Glutamatergic neuron (in vitro differentiated cells): Measurements from ENCODE around the gene IL1RAPL2. TPM values are rescaled to one million over a fixed set of nuclear protein-coding genes. Genes with fewer than 3 reads are reported as not detected.

Experiments
- DNase-seq: peaks from one replicate; pipeline ENCODE4 v3.0.0; 2022
- H3K27ac Mint-ChIP-seq: one replicate; pipeline ENCODE4 v1.8.0; 2020; ENCODE audit warnings: mild to moderate bottlenecking, mixed read lengths, inconsistent platforms; ENCODE audit not compliant: unreplicated experiment
- H3K27me3 Mint-ChIP-seq: one replicate; pipeline ENCODE4 v1.8.0; 2020; ENCODE audit warnings: mild to moderate bottlenecking, moderate library complexity, mixed read lengths, inconsistent platforms; ENCODE audit not compliant: unreplicated experiment
- H3K36me3 Mint-ChIP-seq: one replicate; pipeline ENCODE4 v1.8.0; 2020; ENCODE audit warnings: mild to moderate bottlenecking, mixed read lengths, inconsistent platforms; ENCODE audit not compliant: unreplicated experiment
- H3K4me1 Mint-ChIP-seq: one replicate; pipeline ENCODE4 v1.8.0; 2020; ENCODE audit warnings: mild to moderate bottlenecking, low read depth, mixed read lengths, inconsistent platforms; ENCODE audit not compliant: unreplicated experiment
- H3K4me3 Mint-ChIP-seq: one replicate; pipeline ENCODE4 v1.8.0; 2020; ENCODE audit warnings: mild to moderate bottlenecking, mixed read lengths, inconsistent platforms; ENCODE audit not compliant: unreplicated experiment
- H3K9me3 Mint-ChIP-seq: one replicate; pipeline ENCODE4 v1.8.0; 2020; ENCODE audit warnings: mild to moderate bottlenecking, moderate library complexity, mixed read lengths, inconsistent platforms; ENCODE audit not compliant: unreplicated experiment
- CTCF ChIP-seq: fragments of 200-600 bp; sonication (generic); IDR thresholded peaks from one replicate; pipeline ENCODE4 v1.5.0; 2021; ENCODE audit not compliant: partially characterized antibody, unreplicated experiment
- total RNA-seq: library from RNA; stranded (reverse); fragmentation: NEBNext Ultra II Directional; extraction: Animal tissue kit (Norgen Biotek cat#: 25700); gene quantifications from one replicate; pipeline ENCODE4 v1.2.1, GENCODE V29; 2021; ENCODE audit not compliant: unreplicated experiment

Gene IL1RAPL2
- total RNA-seq, 1 donor from 2014 or later, result 0.76 TPM

GRCh38 chrX:105697984-105698781 lies 1132.2 kb downstream of the IL1RAPL2 start:
- no peak for TF ChIP-seq CTCF
- no peak overlapping the region for H3K27ac Mint-ChIP-seq
- no peaks in the 10 kb centered on the region for H3K36me3 Mint-ChIP-seq
- no peaks in the 10 kb centered on the region for H3K27me3 Mint-ChIP-seq
- H3K4me1 Mint-ChIP-seq, result peaks cover 10% of the 10 kb centered on the region
- H3K4me3 Mint-ChIP-seq, result no peak overlapping the region
- DNase-seq, result no peak
- H3K9me3 Mint-ChIP-seq, result no peaks in the 10 kb centered on the region

GRCh38 chrX:105700331-105700730 lies 1134.3 kb downstream of the IL1RAPL2 start:
- Mint-ChIP-seq H3K4me1 (peaks cover 10% of the 10 kb centered on the region), H3K27ac (no peak overlapping the region), H3K27me3 (no peaks in the 10 kb centered on the region), H3K9me3 (no peaks in the 10 kb centered on the region), H3K4me3 (no peak overlapping the region), H3K36me3 (no peaks in the 10 kb centered on the region)
- no peak for DNase-seq
- no peak for TF ChIP-seq CTCF

- H3K4me3 Mint-ChIP-seq, result no peak overlapping the region
- no peak overlapping the region for H3K27ac Mint-ChIP-seq
- H3K9me3 Mint-ChIP-seq, result no peaks in the 10 kb centered on the region
- no peaks in the 10 kb centered on the region for H3K27me3 Mint-ChIP-seq
- H3K4me1 Mint-ChIP-seq, result peaks cover 10% of the 10 kb centered on the region
- DNase-seq, result no peak
- TF ChIP-seq CTCF, result no peak
- no peaks in the 10 kb centered on the region for H3K36me3 Mint-ChIP-seq
These were observed 1135.5 kb downstream of the IL1RAPL2 start for GRCh38 chrX:105701310-105702052.

- Mint-ChIP-seq H3K27ac (no peak overlapping the region), H3K4me1 (peaks cover 10% of the 10 kb centered on the region), H3K9me3 (no peaks in the 10 kb centered on the region), H3K36me3 (no peaks in the 10 kb centered on the region), H3K4me3 (no peak overlapping the region), H3K27me3 (no peaks in the 10 kb centered on the region)
- TF ChIP-seq CTCF, result no peak
- no peak for DNase-seq
These were observed 1137.9 kb downstream of the IL1RAPL2 start for GRCh38 chrX:105703876-105704275.

GRCh38 chrX:105706041-105706440 lies 1140.0 kb downstream of the IL1RAPL2 start:
- no peaks in the 10 kb centered on the region for H3K9me3 Mint-ChIP-seq
- H3K27ac Mint-ChIP-seq, result no peak overlapping the region

More at GRCh38 chrX:105706041-105706440, 1140.0 kb downstream of the IL1RAPL2 start:
- DNase-seq, result no peak
- Mint-ChIP-seq H3K36me3 (no peaks in the 10 kb centered on the region), H3K4me3 (no peak overlapping the region), H3K27me3 (no peaks in the 10 kb centered on the region), H3K4me1 (peaks cover 5% of the 10 kb centered on the region)
- TF ChIP-seq CTCF, result no peak
